Measurements from ENCODE around the gene TARS3. TPM values are rescaled to one million over a fixed set of nuclear protein-coding genes. Genes with fewer than 3 reads are reported as not detected.
"Not testable (repeated sequence)": the region's sequence is repeated elsewhere in the genome, so short reads cannot be mapped to it uniquely, and the experiment has no call there.

Gene TARS3
- total RNA-seq, 4 donors from 2014 or later: 16.7 to 26.6 (median 23.5) TPM

DNA sequence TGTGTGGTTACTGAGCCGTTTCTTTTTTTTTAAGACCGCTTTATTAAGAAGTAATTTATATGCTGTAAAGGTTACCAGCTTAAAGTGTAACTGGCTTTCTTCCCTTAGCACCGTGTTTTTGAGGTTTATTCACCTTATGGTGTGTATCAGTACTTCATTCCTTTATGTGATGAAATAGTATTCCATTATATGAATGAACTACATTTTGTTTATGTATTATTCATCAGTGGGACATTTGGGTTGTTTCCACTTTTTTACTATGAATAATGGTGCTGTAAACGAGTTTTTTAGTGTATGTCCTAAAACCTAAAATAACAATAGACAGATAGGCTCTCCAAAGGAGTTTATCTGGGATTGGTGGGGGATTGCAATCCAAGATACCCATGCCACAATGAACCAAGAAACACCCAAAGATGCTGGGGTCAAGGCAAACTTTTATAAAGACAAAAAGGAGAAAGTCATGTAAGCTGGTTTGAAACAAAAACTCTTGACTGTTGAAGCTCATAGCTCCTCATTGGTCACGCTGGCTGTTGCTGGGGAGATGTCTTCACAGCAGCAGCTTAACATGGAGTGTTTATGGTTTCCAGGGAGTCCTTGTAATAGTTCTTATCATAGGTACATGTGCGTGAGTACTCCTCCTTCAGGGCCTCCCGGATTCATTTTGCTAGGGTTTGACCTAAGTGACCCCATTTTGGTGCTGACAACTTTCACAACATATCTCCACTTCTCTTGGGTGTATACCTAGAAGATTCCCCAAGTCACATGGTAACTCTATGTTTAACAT lies 88.1 kb downstream of the TARS3 start:
- Histone ChIP-seq H3K27me3 (no peaks in the 10 kb centered on the region), H3K36me3 (peaks cover 7 to 35% (median 13%) of the 10 kb centered on the region in 4 donors), H3K4me1 (peaks cover 8 to 14% (median 9%) of the 10 kb centered on the region in 4 donors), H3K9me3 (no peaks in the 10 kb centered on the region), H3K27ac (replicated peaks in 1 of 4) (no peak overlapping the region), H3K4me3 (no peak overlapping the region)
- intact Hi-C loops (cut with DNase I): no loop called here
- peak; percentile 14 for DNase-seq (ENCODE audit: extremely low spot score)
- no peak for TF ChIP-seq POLR2A (IDR thresholded peaks at IDR 0.05; ENCODE audit: low read depth)
- TF ChIP-seq EP300 (IDR thresholded peaks at IDR 0.05): no peak
- TF ChIP-seq POLR2AphosphoS5 (IDR thresholded peaks at IDR 0.05): no peak
- TF ChIP-seq, protein P1, sequence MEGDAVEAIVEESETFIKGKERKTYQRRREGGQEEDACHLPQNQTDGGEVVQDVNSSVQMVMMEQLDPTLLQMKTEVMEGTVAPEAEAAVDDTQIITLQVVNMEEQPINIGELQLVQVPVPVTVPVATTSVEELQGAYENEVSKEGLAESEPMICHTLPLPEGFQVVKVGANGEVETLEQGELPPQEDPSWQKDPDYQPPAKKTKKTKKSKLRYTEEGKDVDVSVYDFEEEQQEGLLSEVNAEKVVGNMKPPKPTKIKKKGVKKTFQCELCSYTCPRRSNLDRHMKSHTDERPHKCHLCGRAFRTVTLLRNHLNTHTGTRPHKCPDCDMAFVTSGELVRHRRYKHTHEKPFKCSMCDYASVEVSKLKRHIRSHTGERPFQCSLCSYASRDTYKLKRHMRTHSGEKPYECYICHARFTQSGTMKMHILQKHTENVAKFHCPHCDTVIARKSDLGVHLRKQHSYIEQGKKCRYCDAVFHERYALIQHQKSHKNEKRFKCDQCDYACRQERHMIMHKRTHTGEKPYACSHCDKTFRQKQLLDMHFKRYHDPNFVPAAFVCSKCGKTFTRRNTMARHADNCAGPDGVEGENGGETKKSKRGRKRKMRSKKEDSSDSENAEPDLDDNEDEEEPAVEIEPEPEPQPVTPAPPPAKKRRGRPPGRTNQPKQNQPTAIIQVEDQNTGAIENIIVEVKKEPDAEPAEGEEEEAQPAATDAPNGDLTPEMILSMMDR (IDR thresholded peaks at IDR 0.05): no peak
- 50% methylated on average over 7 of the region's 7 CpGs for WGBS

DNA sequence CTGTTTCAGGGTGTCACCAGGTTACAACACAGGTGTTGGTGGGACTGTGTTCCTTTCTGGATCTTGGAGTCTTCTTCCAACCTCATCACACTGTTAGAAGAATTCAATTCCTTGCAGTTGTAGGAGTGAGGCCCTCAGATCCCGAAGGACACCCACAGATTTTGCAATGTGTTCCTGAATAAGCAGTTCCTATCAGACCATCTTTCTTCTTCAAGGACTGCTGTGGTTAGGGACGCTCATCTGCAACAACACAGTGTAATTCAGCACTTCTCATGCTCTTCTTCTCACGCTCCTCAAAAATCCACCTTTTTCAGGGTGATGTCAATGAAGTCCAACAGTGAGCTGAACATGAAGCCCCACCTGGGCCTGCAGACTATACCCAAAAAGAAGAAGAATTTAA lies 90.9 kb downstream of the TARS3 start:
- no peak overlapping the region for H3K4me3 ChIP-seq
- DNase-seq (ENCODE audit: extremely low spot score): peak; percentile 66
- TF ChIP-seq, protein P1 (IDR thresholded peaks at IDR 0.05): no peak
- TF ChIP-seq EP300 (IDR thresholded peaks at IDR 0.05) (no peak), POLR2A (IDR thresholded peaks at IDR 0.05; ENCODE audit: low read depth) (no peak), POLR2AphosphoS5 (IDR thresholded peaks at IDR 0.05) (no peak)
- no peaks in the 10 kb centered on the region for H3K9me3 ChIP-seq
- WGBS: 95% methylated on average over 3 of the region's 3 CpGs
- H3K27me3 ChIP-seq: no peaks in the 10 kb centered on the region
- H3K4me1 ChIP-seq: peaks cover 0 to 8% (median 3%) of the 10 kb centered on the region in 4 donors
- no peak overlapping the region for H3K27ac ChIP-seq (replicated peaks in 1 of 4)
- intact Hi-C loops (cut with DNase I): no loop called here
- H3K36me3 ChIP-seq: peaks cover 0 to 11% (median 0%) of the 10 kb centered on the region in 4 donors

DNA sequence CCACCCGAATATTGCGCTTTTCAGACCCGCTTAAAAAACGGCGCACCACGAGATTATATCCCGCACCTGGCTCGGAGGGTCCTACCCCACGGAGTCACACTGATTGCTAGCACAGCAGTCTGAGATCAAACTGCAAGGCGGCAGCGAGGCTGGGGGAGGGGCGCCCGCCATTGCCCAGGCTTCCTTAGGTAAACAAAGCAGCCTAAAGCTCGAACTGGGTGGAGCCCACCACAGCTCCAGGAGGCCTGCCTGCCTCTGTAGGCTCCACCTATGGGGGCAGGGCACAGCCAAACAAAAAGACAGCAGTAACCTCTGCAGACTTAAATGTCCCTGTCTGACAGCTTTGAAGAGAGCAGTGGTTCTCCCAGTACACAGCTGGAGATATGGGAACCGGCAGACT lies 97.5 kb downstream of the TARS3 start:
- H3K4me1 ChIP-seq; DNase-seq (ENCODE audit: extremely low spot score); H3K36me3 ChIP-seq; intact Hi-C loops (cut with DNase I); H3K27ac ChIP-seq (replicated peaks in 1 of 4); H3K27me3 ChIP-seq; H3K4me3 ChIP-seq: not testable (repeated sequence)
- WGBS: 97% methylated on average over 11 of the region's 15 CpGs
- H3K9me3 ChIP-seq: peaks cover 0 to 10% (median 0%) of the 10 kb centered on the region in 4 donors

DNA sequence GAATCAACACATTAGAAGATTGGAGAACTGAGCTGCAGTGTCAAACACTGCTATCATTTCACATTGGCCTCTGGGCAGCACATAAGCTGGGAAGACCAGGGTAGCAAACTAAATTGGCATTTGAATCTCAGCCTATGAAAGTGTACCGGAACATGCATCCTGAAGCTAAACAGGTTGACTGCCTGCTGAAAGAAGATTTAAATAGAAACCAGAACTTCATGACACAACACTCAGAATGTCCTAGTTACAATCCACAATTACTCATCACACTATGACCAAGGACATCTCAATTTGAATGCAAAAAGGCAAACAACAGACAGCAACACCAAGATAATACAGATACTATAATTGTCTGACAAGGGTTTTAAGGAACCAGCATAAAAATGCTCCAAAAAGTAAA lies 98.3 kb downstream of the TARS3 start:
- WGBS: 56% methylated on average over 1 of the region's 1 CpG
- intact Hi-C loops (cut with DNase I): no loop called here
- TF ChIP-seq, protein P1 (IDR thresholded peaks at IDR 0.05): no peak
- TF ChIP-seq EP300 (IDR thresholded peaks at IDR 0.05): no peak
- TF ChIP-seq POLR2AphosphoS5 (IDR thresholded peaks at IDR 0.05): no peak
- no peak for TF ChIP-seq POLR2A (IDR thresholded peaks at IDR 0.05; ENCODE audit: low read depth)
- no peak overlapping the region for H3K27ac ChIP-seq (replicated peaks in 1 of 4)
- DNase-seq (ENCODE audit: extremely low spot score): no peak
- no peak overlapping the region for H3K4me3 ChIP-seq
- H3K36me3 ChIP-seq: peaks cover 0 to 4% (median 0%) of the 10 kb centered on the region in 4 donors
- H3K9me3 ChIP-seq: peaks cover 0 to 10% (median 0%) of the 10 kb centered on the region in 4 donors
- peaks cover 1 to 10% (median 8%) of the 10 kb centered on the region in 4 donors for H3K4me1 ChIP-seq
- no peaks in the 10 kb centered on the region for H3K27me3 ChIP-seq

DNA sequence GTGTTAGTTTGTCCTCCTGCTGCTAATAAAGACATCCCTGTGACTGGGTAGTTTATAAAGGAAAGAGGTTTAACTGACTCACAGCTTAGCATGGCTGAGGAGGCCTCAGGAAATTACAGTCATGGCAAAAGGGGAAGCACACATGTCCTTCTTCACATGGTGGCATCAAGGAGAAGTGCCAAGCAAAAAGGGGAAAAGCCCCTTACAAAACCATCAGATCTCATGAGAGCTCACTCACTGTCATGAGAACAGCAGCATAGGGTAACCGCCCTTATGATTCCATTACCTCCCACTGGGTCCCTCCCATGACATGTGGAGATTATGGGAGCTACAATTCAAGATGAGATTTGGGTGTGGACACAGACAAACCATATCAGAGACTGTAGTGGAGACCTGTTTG lies 99.1 kb downstream of the TARS3 start:
- no peak for TF ChIP-seq EP300 (IDR thresholded peaks at IDR 0.05)
- TF ChIP-seq, protein P1 (IDR thresholded peaks at IDR 0.05): no peak
- no peak for TF ChIP-seq POLR2AphosphoS5 (IDR thresholded peaks at IDR 0.05)
- TF ChIP-seq POLR2A (IDR thresholded peaks at IDR 0.05; ENCODE audit: low read depth): no peak
- DNase-seq (ENCODE audit: extremely low spot score): no peak
- Histone ChIP-seq H3K9me3 (peaks cover 0 to 10% (median 0%) of the 10 kb centered on the region in 4 donors), H3K27ac (replicated peaks in 1 of 4) (no peak overlapping the region), H3K4me3 (no peak overlapping the region), H3K36me3 (peaks cover 0 to 4% (median 0%) of the 10 kb centered on the region in 4 donors), H3K27me3 (no peaks in the 10 kb centered on the region), H3K4me1 (peaks cover 8 to 18% (median 14%) of the 10 kb centered on the region in 4 donors)
- 92% methylated on average over 1 of the region's 1 CpG for WGBS
- intact Hi-C loops (cut with DNase I): no loop called here
